Omental fat pad (tissue), 4 donors: Measurements from ENCODE around the gene FAM120C. TPM values are rescaled to one million over a fixed set of nuclear protein-coding genes. Genes with fewer than 3 reads are reported as not detected.

Experiments used
- ATAC-seq: fragments of 150-250 bp; one replicate; pipeline ENCODE4 v1.9.1; 2016; ENCODE audit warnings: mild to moderate bottlenecking, moderate library complexity; ENCODE audit not compliant: low FRiP score
- DNase-seq: peaks from one replicate; pipeline ENCODE4 v3.0.0-alpha.2; 2019; ENCODE audit warnings: low spot score
- CTCF ChIP-seq, 3 donors: fragments of 450-650 bp; IDR thresholded peaks; one replicate each; pipeline ENCODE4 v1.5.1; 2016 to 2017; ENCODE audit warnings: antibody characterized with exemption in 3 of 3, mild to moderate bottlenecking in 3 of 3, moderate library complexity in 2 of 3
- total RNA-seq, 4 donors: library from RNA; depleted of rRNA; stranded (reverse); fragments of >200 nt; gene quantifications; one replicate each; pipeline ENCODE4 v1.1.0, GENCODE V29; 2016

Gene FAM120C
- total RNA-seq, 4 donors from 2014 or later, result 9.7 to 11.8 (median 11.8) TPM

DNA sequence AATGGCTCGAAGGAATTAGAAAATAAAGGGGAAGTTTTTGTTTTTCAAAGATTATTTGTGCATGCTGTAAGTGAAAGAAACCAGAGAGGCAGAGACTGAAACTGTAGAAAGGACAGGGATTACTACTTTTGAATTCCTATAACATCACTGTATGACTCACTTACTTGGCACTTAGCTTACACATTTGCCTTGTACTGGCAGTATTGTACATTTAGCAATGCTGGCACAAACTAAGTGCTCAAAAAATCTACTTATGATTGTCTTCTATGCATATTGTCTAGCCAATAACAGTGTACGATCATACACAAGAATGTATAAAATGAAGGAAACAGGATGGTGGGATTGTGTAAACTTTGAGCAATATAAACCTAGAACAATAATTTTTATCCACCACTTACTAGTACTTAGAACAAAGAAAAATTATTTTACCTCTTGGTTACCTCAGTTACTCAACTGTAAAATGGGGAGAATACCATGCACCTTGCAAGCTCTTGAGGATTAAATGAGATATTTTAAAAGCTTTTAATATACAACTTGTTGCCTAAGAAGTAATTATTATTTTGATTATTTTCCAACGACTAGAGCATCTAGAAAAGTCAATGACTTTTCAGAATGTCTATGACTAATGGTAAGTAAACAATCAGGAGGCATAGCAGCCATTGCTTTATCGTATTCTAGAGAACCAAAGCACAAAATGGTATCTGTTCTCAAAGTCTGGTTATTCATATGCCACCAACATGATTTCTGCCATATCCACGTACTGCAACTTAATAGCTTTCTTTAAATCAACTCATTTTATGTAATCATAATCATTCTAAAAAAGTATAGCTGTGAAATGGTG is 4.7 kb downstream of the FAM120C start:
- no peak for ATAC-seq
- TF ChIP-seq CTCF (IDR thresholded peaks at IDR 0.05), result no peak

GRCh38 chrX:54177306-54177705 is 5.7 kb downstream of the FAM120C start:
- ATAC-seq (no peak), DNase-seq (no peak)
- no peak for TF ChIP-seq CTCF (IDR thresholded peaks at IDR 0.05)

More for the DNA sequence above, 4.7 kb downstream of the FAM120C start:
- no peak for DNase-seq

- ATAC-seq (no peak), DNase-seq (no peak)
- TF ChIP-seq CTCF (IDR thresholded peaks at IDR 0.05), result no peak
These were observed 9.3 kb downstream of the FAM120C start for GRCh38 chrX:54173791-54174190.

DNA sequence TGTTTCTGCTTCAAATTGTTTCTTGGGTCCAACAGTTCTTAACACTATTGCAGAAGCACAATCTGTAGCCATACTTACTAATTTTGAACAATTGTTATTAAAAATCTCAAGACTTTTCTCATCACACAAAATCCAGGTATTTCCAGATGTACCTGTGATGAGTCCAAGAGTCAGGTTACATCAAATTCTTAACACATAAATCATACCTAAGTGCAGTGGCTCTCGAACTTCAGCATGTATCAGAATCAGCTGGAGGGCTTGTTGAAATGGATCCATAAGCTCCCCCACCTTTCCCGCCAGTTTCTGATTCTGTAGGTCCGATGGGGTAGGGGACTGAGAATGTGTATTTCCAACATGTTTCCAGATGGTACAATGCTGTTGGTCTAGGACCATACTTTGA is 10.6 kb downstream of the FAM120C start:
- no peak for DNase-seq
- no peak for ATAC-seq
- TF ChIP-seq CTCF (IDR thresholded peaks at IDR 0.05), result no peak

GRCh38 chrX:54171527-54172250 is 11.4 kb downstream of the FAM120C start:
- no peak for DNase-seq
- no peak for ATAC-seq
- no peak for TF ChIP-seq CTCF (IDR thresholded peaks at IDR 0.05)

- ATAC-seq (no peak), DNase-seq (no peak)
- no peak for TF ChIP-seq CTCF (IDR thresholded peaks at IDR 0.05)
These were observed 12.0 kb downstream of the FAM120C start for GRCh38 chrX:54171091-54171490.
